Mesendoderm (in vitro differentiated cells): ENCODE measurements around the gene TNS1.

ENCODE experiments used
- DNase-seq: peaks from one replicate; pipeline ENCODE4 v3.0.0; 2013
- H2AK5ac ChIP-seq: 2 replicates; pipeline ENCODE4 v1.6.1; 2013; ENCODE audit warnings: low read length, inconsistent platforms
- H2BK120ac ChIP-seq: 2 replicates; pipeline ENCODE4 v1.6.1; 2013; ENCODE audit warnings: low read depth, mild to moderate bottlenecking, low read length, moderate library complexity, mixed read lengths
- H2BK15ac ChIP-seq: replicated peaks from 2 replicates; pipeline ENCODE4 v1.6.1; 2013; ENCODE audit warnings: low read depth, mild to moderate bottlenecking, moderate library complexity
- H2BK5ac ChIP-seq: 2 replicates; pipeline ENCODE4 v1.6.1; 2013; ENCODE audit warnings: low read length, inconsistent platforms
- H3K18ac ChIP-seq: 2 replicates; pipeline ENCODE4 v1.6.1; 2013; ENCODE audit warnings: mild to moderate bottlenecking, low read length, mixed read lengths
- H3K23ac ChIP-seq: one replicate; pipeline ENCODE4 v1.6.1; 2013; ENCODE audit warnings: low read length
- H3K27ac ChIP-seq: 2 replicates; pipeline ENCODE4 v1.5.1; 2013; ENCODE audit warnings: low read depth, mild to moderate bottlenecking, inconsistent platforms, low read length, moderate library complexity
- H3K27me3 ChIP-seq: 2 replicates; pipeline ENCODE4 v1.6.1; 2013; ENCODE audit warnings: low read length, control low read depth, mild to moderate bottlenecking, inconsistent platforms; ENCODE audit not compliant: insufficient read depth, poor library complexity
- H3K36me3 ChIP-seq: 2 replicates; pipeline ENCODE4 v1.6.1; 2013; ENCODE audit warnings: low read length, inconsistent platforms; ENCODE audit not compliant: control insufficient read depth, insufficient read depth
- H3K4ac ChIP-seq: one replicate; pipeline ENCODE4 v1.6.1; 2013; ENCODE audit warnings: low read depth, mild to moderate bottlenecking, low read length, moderate library complexity
- H3K4me1 ChIP-seq: 2 replicates; pipeline ENCODE4 v1.6.1; 2013; ENCODE audit warnings: low read depth, low read length, inconsistent platforms; ENCODE audit not compliant: control insufficient read depth
- H3K4me2 ChIP-seq: 2 replicates; pipeline ENCODE4 v1.6.1; 2013; ENCODE audit warnings: low read length
- H3K4me3 ChIP-seq: 2 replicates; pipeline ENCODE4 v1.5.1; 2013; ENCODE audit warnings: mild to moderate bottlenecking, low read length
- H3K56ac ChIP-seq: one replicate; pipeline ENCODE4 v1.6.1; 2013; ENCODE audit warnings: low read length
- H3K79me1 ChIP-seq: 2 replicates; pipeline ENCODE4 v1.6.1; 2013; ENCODE audit warnings: low read length, inconsistent platforms
- H3K79me2 ChIP-seq: 2 replicates; pipeline ENCODE4 v1.6.1; 2013; ENCODE audit warnings: mild to moderate bottlenecking, low read length; ENCODE audit not compliant: control insufficient read depth, insufficient read depth
- H3K9ac ChIP-seq: 2 replicates; pipeline ENCODE4 v1.6.1; 2013; ENCODE audit warnings: low read length, inconsistent platforms
- H4K5ac ChIP-seq: one replicate; pipeline ENCODE4 v1.6.1; 2013; ENCODE audit warnings: low read length
- H4K8ac ChIP-seq: one replicate; pipeline ENCODE4 v1.6.1; 2013; ENCODE audit warnings: low read depth, mild to moderate bottlenecking, control low read depth, low read length, moderate library complexity
- WGBS: extraction: QIAGEN DNeasy Blood & Tissue Kit; methylation state at CpG from one replicate; pipeline ENCODE4 v1.1.7; 2013; ENCODE audit warnings: low lambda C conversion rate, missing lambda C conversion rate; ENCODE audit not compliant: insufficient coverage; ENCODE audit errors: extremely low coverage; 5-methylcytosine and 5-hydroxymethylcytosine counted together

TNS1 gene

DNA sequence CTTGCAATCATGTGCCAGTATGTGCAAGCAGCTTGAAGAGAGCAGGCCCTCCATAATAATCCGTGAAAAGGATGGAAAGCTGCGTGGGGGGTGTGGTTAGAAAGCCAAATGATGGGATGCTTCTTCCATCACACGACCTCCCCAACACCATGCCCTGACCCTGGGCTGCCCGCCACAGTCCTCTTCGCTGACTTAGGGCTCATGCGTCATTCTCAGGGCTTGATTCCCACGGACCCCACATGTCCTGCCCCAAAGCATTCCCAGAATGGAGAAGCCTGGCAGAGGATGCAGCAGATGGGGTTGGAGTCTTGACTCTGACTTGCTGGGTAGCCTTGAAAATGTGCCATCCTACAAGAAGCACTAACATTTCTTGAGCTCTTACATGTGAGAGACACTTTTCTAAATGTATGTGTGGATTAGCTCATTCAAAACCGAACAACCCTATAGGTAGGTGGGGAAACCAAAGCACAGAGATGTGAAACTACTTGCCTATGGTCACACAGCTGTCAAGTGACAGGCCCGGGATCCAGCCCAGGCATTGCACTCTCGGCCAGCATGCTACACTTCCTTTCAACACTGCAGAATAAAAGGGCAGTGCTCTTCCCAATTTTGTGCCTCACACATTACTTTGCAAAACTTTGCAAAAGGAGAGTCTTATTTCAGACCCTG, 3.7 kb downstream of the TNS1 start:
- Histone ChIP-seq H2BK15ac (no peak overlapping the region), H3K9ac (no peak overlapping the region), H3K4me1 (peaks cover 26% of the 10 kb centered on the region), H2AK5ac (no peak overlapping the region), H3K4me2 (no peak overlapping the region), H2BK5ac (no peak overlapping the region), H3K27me3 (no peaks in the 10 kb centered on the region), H3K23ac (no peak overlapping the region), H2BK120ac (no peak overlapping the region), H3K4ac (no peak overlapping the region), H4K8ac (no peak overlapping the region), H3K56ac (no peak overlapping the region), H3K79me2 (no peaks in the 10 kb centered on the region), H3K36me3 (no peaks in the 10 kb centered on the region), H3K18ac (no peak overlapping the region), H3K27ac (no peak overlapping the region), H4K5ac (no peak overlapping the region), H3K4me3 (no peak overlapping the region), H3K79me1 (no peaks in the 10 kb centered on the region)
- no peak for DNase-seq
- no CpG with 5 or more reads among the region's 10 CpGs for WGBS

- H2BK120ac ChIP-seq = no peak overlapping the region
- H4K5ac ChIP-seq = no peak overlapping the region
- H2BK5ac ChIP-seq = no peak overlapping the region
- no peak overlapping the region for H2BK15ac ChIP-seq
- WGBS = no CpG with 5 or more reads among the region's 11 CpGs
- no peak overlapping the region for H2AK5ac ChIP-seq
- no peak for DNase-seq
- H3K9ac ChIP-seq = no peak overlapping the region
- H3K56ac ChIP-seq = no peak overlapping the region
- no peaks in the 10 kb centered on the region for H3K79me2 ChIP-seq
- H3K27ac ChIP-seq = no peak overlapping the region
- no peak overlapping the region for H3K4me3 ChIP-seq
- H3K79me1 ChIP-seq = no peaks in the 10 kb centered on the region
- no peak overlapping the region for H3K4me2 ChIP-seq
- no peak overlapping the region for H4K8ac ChIP-seq
- no peak overlapping the region for H3K23ac ChIP-seq
- no peak overlapping the region for H3K18ac ChIP-seq
- H3K4me1 ChIP-seq = peaks cover 22% of the 10 kb centered on the region
- no peaks in the 10 kb centered on the region for H3K36me3 ChIP-seq
- H3K4ac ChIP-seq = no peak overlapping the region
- H3K27me3 ChIP-seq = no peaks in the 10 kb centered on the region
Measured at GRCh38 chr2:217997510-217997909, 5.3 kb downstream of the TNS1 start.

DNA sequence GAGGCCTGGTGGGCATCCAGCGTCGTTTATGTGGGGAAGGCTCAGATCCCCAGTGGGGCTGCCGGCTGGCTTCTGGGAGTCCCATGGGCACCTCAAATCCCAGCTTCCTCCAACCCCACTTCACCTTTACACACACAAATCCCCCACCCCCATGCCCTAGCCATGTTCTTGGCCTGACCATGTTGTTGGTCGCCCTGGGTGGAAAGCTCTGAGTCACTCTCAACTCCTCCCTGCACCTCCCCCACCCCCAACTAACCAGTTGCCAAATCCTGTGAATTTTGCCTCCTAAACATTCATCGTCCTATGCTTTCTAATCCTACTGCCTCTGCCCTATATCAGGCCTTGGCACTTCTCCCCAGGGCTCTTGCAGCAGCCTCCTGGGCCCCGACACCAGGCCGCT, 6.4 kb downstream of the TNS1 start:
- peak overlapping the region; percentile 55 for H3K18ac ChIP-seq
- peak overlapping the region; percentile 39 for H3K23ac ChIP-seq
- H3K4me1 ChIP-seq = peaks cover 16% of the 10 kb centered on the region
- H3K27me3 ChIP-seq = no peaks in the 10 kb centered on the region
- peak overlapping the region; percentile 76 for H3K56ac ChIP-seq
- H3K36me3 ChIP-seq = no peaks in the 10 kb centered on the region
- H3K27ac ChIP-seq = no peak overlapping the region
- H3K4ac ChIP-seq = peak overlapping the region; percentile 4
- WGBS = no CpG with 5 or more reads among the region's 7 CpGs
- no peak overlapping the region for H3K4me2 ChIP-seq
- no peak overlapping the region for H2BK120ac ChIP-seq
- no peak overlapping the region for H2BK15ac ChIP-seq
- no peak overlapping the region for H4K8ac ChIP-seq
- peak overlapping the region; percentile 25 for H2BK5ac ChIP-seq
- no peaks in the 10 kb centered on the region for H3K79me2 ChIP-seq
- peak overlapping the region; percentile 31 for H3K9ac ChIP-seq
- no peaks in the 10 kb centered on the region for H3K79me1 ChIP-seq
- H4K5ac ChIP-seq = no peak overlapping the region
- DNase-seq = no peak
- H2AK5ac ChIP-seq = peak overlapping the region; percentile 82
- H3K4me3 ChIP-seq = no peak overlapping the region

GRCh38 chr2:217995731-217996231, 7.0 kb downstream of the TNS1 start:
- Histone ChIP-seq H3K79me2 (no peaks in the 10 kb centered on the region), H3K79me1 (no peaks in the 10 kb centered on the region), H3K4ac (peak overlapping the region; percentile 4), H2BK15ac (no peak overlapping the region), H3K9ac (peak overlapping the region; percentile 31), H3K18ac (peak overlapping the region; percentile 44), H3K4me2 (no peak overlapping the region), H3K4me3 (no peak overlapping the region), H3K36me3 (no peaks in the 10 kb centered on the region), H3K27me3 (no peaks in the 10 kb centered on the region), H3K27ac (no peak overlapping the region), H2AK5ac (peak overlapping the region; percentile 82), H3K4me1 (peaks cover 16% of the 10 kb centered on the region), H3K56ac (peak overlapping the region; percentile 76), H4K8ac (no peak overlapping the region), H4K5ac (no peak overlapping the region), H2BK5ac (peak overlapping the region; percentile 25), H3K23ac (peak overlapping the region; percentile 39), H2BK120ac (no peak overlapping the region)
- DNase-seq = no peak
- WGBS = no CpG with 5 or more reads among the region's 8 CpGs

- H3K56ac ChIP-seq = no peak overlapping the region
- WGBS = no CpG with 5 or more reads among the region's 4 CpGs
- H3K23ac ChIP-seq = no peak overlapping the region
Measured at GRCh38 chr2:217994776-217995274, 8.0 kb downstream of the TNS1 start.

More at GRCh38 chr2:217994776-217995274, 8.0 kb downstream of the TNS1 start:
- H3K9ac ChIP-seq = no peak overlapping the region
- H2BK15ac ChIP-seq = no peak overlapping the region
- H3K27me3 ChIP-seq = no peaks in the 10 kb centered on the region
- H2BK5ac ChIP-seq = no peak overlapping the region
- H3K4ac ChIP-seq = no peak overlapping the region
- peak overlapping the region; percentile 21 for H3K27ac ChIP-seq
- no peak overlapping the region for H3K18ac ChIP-seq
- H3K36me3 ChIP-seq = no peaks in the 10 kb centered on the region
- H4K5ac ChIP-seq = no peak overlapping the region
- H3K79me1 ChIP-seq = no peaks in the 10 kb centered on the region
- no peak overlapping the region for H4K8ac ChIP-seq
- H2BK120ac ChIP-seq = no peak overlapping the region
- H3K4me3 ChIP-seq = no peak overlapping the region
- H3K79me2 ChIP-seq = no peaks in the 10 kb centered on the region
- no peak overlapping the region for H3K4me2 ChIP-seq
- no peak overlapping the region for H2AK5ac ChIP-seq
- H3K4me1 ChIP-seq = peaks cover 16% of the 10 kb centered on the region
- DNase-seq = peak; percentile 73
